ENCODE results near the gene AKAP17A. TPM values are rescaled to one million over a fixed set of nuclear protein-coding genes. Genes with fewer than 3 reads are reported as not detected.

The AKAP17A gene
- total and polyA plus RNA-seq, 2 of the 8 experiments (the other 6 are each of a cell fraction or from before 2014, with no cell fraction given), result 14.0 to 41.2 TPM

DNA sequence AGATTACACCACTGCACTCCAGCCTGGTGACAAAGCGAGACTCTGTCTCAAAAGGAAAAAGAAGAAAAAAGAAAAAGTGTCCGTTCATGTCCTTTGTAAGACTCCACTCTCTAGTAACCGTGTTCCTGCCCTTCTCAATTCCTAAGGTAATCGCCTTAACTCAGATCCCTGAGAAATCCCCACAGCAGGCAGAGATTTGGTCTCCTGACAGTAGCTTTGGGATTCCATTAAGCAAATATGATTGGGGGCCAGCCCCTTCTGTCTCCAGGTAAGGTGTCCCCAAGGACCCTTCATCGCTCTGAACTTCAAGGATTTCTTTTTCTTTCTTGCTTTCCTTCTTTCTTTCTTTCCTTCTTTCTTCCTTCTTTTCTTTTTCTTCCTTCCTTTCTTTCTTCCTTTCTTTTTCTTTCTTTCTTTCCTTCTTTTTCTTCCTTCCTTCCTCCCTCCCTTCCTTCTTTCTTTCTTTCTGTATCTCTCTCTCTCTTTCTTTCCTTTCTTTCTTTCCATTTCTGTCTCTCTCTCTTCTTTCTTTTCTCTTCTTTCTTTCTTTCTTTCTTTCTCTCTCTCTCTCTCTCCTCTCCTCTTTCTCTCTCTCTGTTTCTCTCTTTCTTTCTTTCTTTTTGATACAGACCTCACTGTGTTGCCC lies 21.4 kb downstream of the AKAP17A start:
- ChIA-PET POLR2A (ENCODE audit: partially characterized antibody) (no interaction called here), CTCF (ENCODE audit: partially characterized antibody) (no interaction called here)
- Histone ChIP-seq H4K5ac (ENCODE audit: insufficient read length, low read depth, low read length) (no peak overlapping the region), H3K56ac (replicated peaks; ENCODE audit: insufficient read length, low read depth, low read length) (no peak overlapping the region), H3K9ac (replicated peaks in 1 of 4; ENCODE audit: extremely low read depth in 1 of 4, low read depth in 3 of 4, low read length in 3 of 4) (no peak overlapping the region), H2AK5ac (ENCODE audit: low read depth, low read length) (no peak overlapping the region), H3K4ac (replicated peaks; ENCODE audit: insufficient read length, low read depth, low read length) (no peak overlapping the region), H3K14ac (ENCODE audit: insufficient read length) (no peak overlapping the region), H3K23ac (ENCODE audit: insufficient read length) (no peak overlapping the region), H3K27ac (ENCODE audit: low read depth, low read length) (no peak overlapping the region), H3K23me2 (ENCODE audit: low read depth, low read length) (no peaks in the 10 kb centered on the region), H4K20me1 (replicated peaks in 1 of 2; ENCODE audit: control insufficient read depth in 1 of 2, insufficient read depth in 2 of 2, low read length in 2 of 2) (no peaks in the 10 kb centered on the region), H2BK12ac (ENCODE audit: low read depth, low read length) (no peak overlapping the region), H3K79me1 (ENCODE audit: low read depth, low read length) (no peaks in the 10 kb centered on the region), H2AFZ (ENCODE audit: low read length) (no peak overlapping the region), H3K4me3 (ENCODE audit: extremely low read depth in 1 of 4, insufficient read depth in 2 of 4, low read depth in 3 of 4, low read length in 4 of 4) (no peak overlapping the region), H2BK5ac (ENCODE audit: low read depth, low read length) (no peak overlapping the region), H3K4me2 (ENCODE audit: insufficient read depth in 1 of 2, low read depth in 2 of 2, low read length in 2 of 2) (no peak overlapping the region), H2BK120ac (replicated peaks; ENCODE audit: low read depth, low read length) (no peak overlapping the region), H2BK20ac (ENCODE audit: low read length) (no peak overlapping the region), H3K4me1 (replicated peaks in 1 of 4; ENCODE audit: control insufficient read depth in 3 of 4, insufficient read depth in 4 of 4, low read length in 3 of 4) (peaks cover 0 to 4% (median 3%) of the 10 kb centered on the region in 4 experiments; a peak in 2 of 7 replicates), H3K9me3 (ENCODE audit: insufficient read depth in 2 of 2, low read depth in 1 of 2, low read length in 1 of 2) (no peaks in the 10 kb centered on the region), H3K79me2 (ENCODE audit: control insufficient read depth in 1 of 2, insufficient read depth in 2 of 2, low read length in 2 of 2) (no peaks in the 10 kb centered on the region), H3K36me3 (ENCODE audit: control insufficient read depth in 2 of 4, insufficient read depth in 4 of 4, low read length in 3 of 4) (no peaks in the 10 kb centered on the region), H4K8ac (ENCODE audit: extremely low read depth, insufficient read depth, low read length) (no peak overlapping the region), H3K27me3 (replicated peaks in 1 of 4; ENCODE audit: control insufficient read depth in 3 of 4, extremely low read depth in 1 of 4, insufficient read depth in 3 of 4, low read length in 3 of 4) (no peaks in the 10 kb centered on the region), H4K91ac (replicated peaks; ENCODE audit: insufficient read length, low read length) (no peak overlapping the region), H3K18ac (ENCODE audit: extremely low read depth, low read length) (no peak overlapping the region), H2BK15ac (ENCODE audit: low read length) (no peak overlapping the region)
- DNase-seq (ENCODE audit: low read depth in 1 of 2, low spot score in 2 of 2) (no peak), FAIRE-seq (no peak)
- 90% methylated on average over 5 of the region's 5 CpGs; no CpG with 5 or more reads in 1 of the 2 experiments for WGBS, 2 experiments (ENCODE audit: extremely low coverage in 1 of 2, insufficient coverage in 1 of 2, insufficient read length in 1 of 2, insufficient replicate concordance in 2 of 2, low coverage in 1 of 2, low lambda C conversion rate in 2 of 2, missing lambda C conversion rate in 1 of 2)
- TF ChIP-seq PHF8 (conservative IDR thresholded peaks at IDR 0.05; ENCODE audit: low read depth, low read length) (no peak), TAF1 (IDR thresholded peaks at IDR 0.05; ENCODE audit: low read depth, low read length) (no peak), SP2 (IDR thresholded peaks at IDR 0.05; ENCODE audit: low read length) (no peak), EP300 (IDR thresholded peaks at IDR 0.05; ENCODE audit: borderline replicate concordance in 1 of 2, low read depth in 2 of 2, low read length in 2 of 2) (no peak), RFX5 (IDR thresholded peaks at IDR 0.05; ENCODE audit: borderline replicate concordance, low read depth, low read length) (no peak), KDM4A (IDR thresholded peaks at IDR 0.05; ENCODE audit: low read depth, low read length, severe bottlenecking) (no peak), SIRT6 (IDR thresholded peaks at IDR 0.05; ENCODE audit: low read length) (no peak), GABPA (IDR thresholded peaks at IDR 0.05; ENCODE audit: borderline replicate concordance, insufficient read depth, low read length) (no peak), RBBP5 (IDR thresholded peaks at IDR 0.05; ENCODE audit: borderline replicate concordance, low read depth, low read length) (no peak), JUND (IDR thresholded peaks at IDR 0.05; ENCODE audit: low read length) (no peak)

Measured in H1 (cell line).